Pancreas (tissue), 10 donors: ENCODE results near the gene SYT12. TPM values are rescaled to one million over a fixed set of nuclear protein-coding genes. Genes with fewer than 3 reads are reported as not detected.

Experiments used
- ATAC-seq, 4 donors: fragments of 200-7000 bp; cut with Tn5 transposase; one replicate each; pipeline versions ENCODE4 v1.8.0 to v1.9.1; 2020; ENCODE audit warnings: mild to moderate bottlenecking in 4 of 4, moderate library complexity in 4 of 4
- DNase-seq, 6 donors: peaks; one replicate each; pipeline ENCODE4 v3.0.0-alpha.2; 2020
- FAIRE-seq: peaks from 2 replicates; lab custom pipeline; 2012; peaks lifted over from hg19 to GRCh38; lab: Jason Lieb, UNC
- H3K27ac ChIP-seq, 4 donors: fragments of 200-600 bp; sonication (generic); 1 replicate in 3 of 4; 2 replicates in 1 of 4; pipeline versions ENCODE4 v1.5.0 to v1.8.0; 2020
- H3K27me3 ChIP-seq, 4 donors: fragments of 200-600 bp; one replicate each; pipeline ENCODE4 v1.8.0; 2021
- H3K36me3 ChIP-seq, 3 donors: fragments of 200-600 bp; sonication (generic) in 1 of 3; one replicate each; pipeline versions ENCODE4 v1.5.0 to v1.8.0; 2020 to 2021
- H3K4me1 ChIP-seq, 3 donors: fragments of 200-600 bp; one replicate each; pipeline ENCODE4 v1.8.0; 2021
- H3K4me3 ChIP-seq, 4 donors: fragments of 200-600 bp; sonication (generic) in 2 of 4; one replicate each; pipeline versions ENCODE4 v1.5.0 to v1.8.0; 2020 to 2021
- H3K9me3 ChIP-seq, 4 donors: fragments of 200-600 bp; one replicate each; pipeline ENCODE4 v1.8.0; 2021
- CTCF ChIP-seq, 4 donors: fragments of 200-600 bp; sonication (generic) in 3 of 4; IDR thresholded peaks; one replicate each; pipeline versions ENCODE4 v1.5.0 to v1.8.0; 2021; ENCODE audit warnings: antibody characterized with exemption in 4 of 4
- WGBS, 2 donors: extraction: QIAGEN DNeasy Blood & Tissue Kit; methylation state at CpG; one replicate each; pipeline ENCODE4 v1.1.7; 2013; 5-methylcytosine and 5-hydroxymethylcytosine counted together
- intact Hi-C, 3 donors: fragments of 100-400 bp; cut with DNase I; formaldehyde crosslinking; loops; one replicate each; pipeline versions ENCODE4 v1.11.1 to v1.14.2; 2022
- polyA plus RNA-seq, 2 donors: library from polyadenylated mRNA; stranded (reverse); fragments of 200-250 nt; gene quantifications; one replicate each; pipeline ENCODE4 v1.2.3, GENCODE V29; 2013
- total RNA-seq, 6 donors: library from RNA; stranded (reverse); fragmentation: NEBNext Ultra II Directional in 4 of 6; extraction: Animal tissue kit (Norgen Biotek cat#: 25700) in 4 of 6; gene quantifications; one replicate each; pipeline versions ENCODE4 v1.2.1 to v1.2.4, GENCODE V29; 2021 to 2023
- donor health status: healthy with polysubstance abuse.
- donor health status: DM: no; HTN: no; CAD: no; lungs with moderate emphysema.
- donor health status: DM: no; HTN: no; CAD: no.
- donor health status: control.
- donor health status: control.
- donor health status: Bipolar disorder and iron deficiency.
- donor health status: DM: yes; HTN: yes; CAD: no.
- donor health status: DM: no; HTN: no; CAD: no.
- donor health status: DM: no; HTN: no; CAD: no.
- donor health status: DM: yes; HTN: yes; CAD: no.

Gene SYT12
- total and polyA plus RNA-seq, 8 donors: 0.19 to 2.6 (median 0.42) TPM

GRCh38 chr11:67031791-67032561 lies 9.0 kb downstream of the SYT12 start:
- intact Hi-C loops: no loop called here
- H3K9me3 ChIP-seq: no peaks in the 10 kb centered on the region
- no peak overlapping the region for H3K4me3 ChIP-seq
- TF ChIP-seq CTCF (IDR thresholded peaks at IDR 0.05): no peak
- no peak for FAIRE-seq
- 79 to 85% methylated on average over 23 of the region's 23 CpGs for WGBS, 2 donors
- no peaks in the 10 kb centered on the region for H3K36me3 ChIP-seq
- H3K27me3 ChIP-seq: no peaks in the 10 kb centered on the region
- ATAC-seq: no peak
- no peaks in the 10 kb centered on the region for H3K4me1 ChIP-seq
- no peak overlapping the region for H3K27ac ChIP-seq
- no peak for DNase-seq

DNA sequence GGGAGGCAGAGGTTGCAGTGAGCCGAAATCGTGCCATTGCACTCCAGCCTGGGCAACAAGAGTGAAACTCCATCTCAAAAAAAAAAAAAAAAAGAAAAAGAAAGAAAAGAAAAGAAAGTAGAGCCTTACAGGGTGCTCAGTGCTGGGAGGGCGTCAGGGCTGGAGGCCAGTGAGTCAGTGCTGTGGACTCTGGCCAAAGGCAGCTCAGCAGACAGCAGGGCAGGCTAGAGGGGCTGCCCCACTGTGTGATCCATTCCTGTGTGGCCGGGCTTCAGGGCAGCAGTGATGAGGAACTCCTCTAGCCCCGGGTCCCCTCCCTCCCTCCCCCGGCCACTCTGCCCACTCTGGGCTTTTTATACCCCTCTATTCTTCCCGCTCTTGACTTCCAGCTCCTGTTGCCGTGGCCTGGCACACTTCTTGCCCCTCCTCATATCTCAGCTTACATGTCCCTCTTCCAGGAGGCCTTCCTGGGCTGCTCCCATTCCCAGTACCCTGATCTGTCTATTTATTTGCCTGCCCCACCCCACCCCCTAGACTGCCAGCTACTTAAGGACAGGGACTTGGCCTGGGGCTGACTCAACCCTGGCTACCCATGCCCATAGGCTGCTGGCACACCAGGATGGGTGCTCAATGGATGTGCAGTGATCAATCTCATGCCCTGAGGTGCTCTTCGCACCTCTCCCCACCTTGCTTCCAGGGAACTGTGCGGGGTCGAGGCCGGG lies 10.1 kb downstream of the SYT12 start:
- Histone ChIP-seq H3K27me3 (no peaks in the 10 kb centered on the region), H3K9me3 (no peaks in the 10 kb centered on the region), H3K4me1 (no peaks in the 10 kb centered on the region), H3K4me3 (no peak overlapping the region), H3K27ac (no peak overlapping the region), H3K36me3 (no peaks in the 10 kb centered on the region)
- ATAC-seq (peak in 3 of 4 donors; percentile 40 to 82 (median 78)), DNase-seq (no peak), FAIRE-seq (no peak)
- TF ChIP-seq CTCF (IDR thresholded peaks at IDR 0.05): no peak
- 76 to 85% methylated on average over 12 of the region's 12 CpGs for WGBS, 2 donors
- intact Hi-C loops: no loop called here

DNA sequence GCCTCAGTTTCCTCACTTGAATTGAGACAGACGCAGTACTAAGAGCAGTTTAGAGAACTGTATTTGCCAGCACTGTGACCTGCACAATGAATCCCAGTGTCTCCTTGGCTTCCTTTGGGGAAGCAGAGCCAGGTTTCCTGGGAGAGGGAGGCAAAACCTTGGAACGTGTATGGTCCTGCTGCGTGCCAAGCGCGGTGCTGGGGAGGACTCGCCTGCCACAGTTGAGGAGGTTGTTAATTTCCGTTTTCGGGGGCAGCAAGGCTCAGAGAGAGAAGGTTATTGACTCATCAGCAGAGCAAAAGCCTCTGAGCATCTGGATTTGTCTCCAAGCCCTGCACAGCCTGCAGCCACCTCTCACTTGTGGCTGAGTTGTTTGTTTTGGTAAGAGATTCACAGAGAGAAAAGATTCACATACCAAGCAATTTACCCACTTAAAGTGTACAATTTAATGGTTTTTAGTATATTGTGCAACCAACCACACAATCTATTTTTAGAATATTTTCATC lies 10.8 kb downstream of the SYT12 start:
- Histone ChIP-seq H3K4me1 (no peaks in the 10 kb centered on the region), H3K4me3 (no peak overlapping the region), H3K27me3 (no peaks in the 10 kb centered on the region), H3K9me3 (no peaks in the 10 kb centered on the region), H3K27ac (no peak overlapping the region), H3K36me3 (no peaks in the 10 kb centered on the region)
- peak in 1 of 4 donors; percentile 36 for ATAC-seq
- no peak for TF ChIP-seq CTCF (IDR thresholded peaks at IDR 0.05)
- intact Hi-C loops: no loop called here
- WGBS, 2 donors: 63 to 75% methylated on average over 8 of the region's 8 CpGs
- no peak for DNase-seq
- no peak for FAIRE-seq

GRCh38 chr11:67034350-67034749 lies 11.4 kb downstream of the SYT12 start:
- Histone ChIP-seq H3K36me3 (no peaks in the 10 kb centered on the region), H3K9me3 (no peaks in the 10 kb centered on the region), H3K4me1 (no peaks in the 10 kb centered on the region), H3K27ac (no peak overlapping the region), H3K27me3 (no peaks in the 10 kb centered on the region), H3K4me3 (no peak overlapping the region)
- 57 to 61% methylated on average over 6 of the region's 6 CpGs for WGBS, 2 donors
- no peak for TF ChIP-seq CTCF (IDR thresholded peaks at IDR 0.05)
- intact Hi-C loops: no loop called here
- no peak for DNase-seq
- ATAC-seq: no peak
- no peak for FAIRE-seq
